Mucosa of rectum (tissue), 2 donors: ENCODE measurements around the gene SLC6A20.

Source experiments
- H3K27ac ChIP-seq, 2 donors: one replicate each; pipeline ENCODE4 v1.7.0; 2013; ENCODE audit warnings: inconsistent platforms in 2 of 2, low read depth in 2 of 2, low read length in 2 of 2
- H3K27me3 ChIP-seq, 2 donors: one replicate each; pipeline ENCODE4 v1.7.0; 2013; ENCODE audit warnings: low read length in 2 of 2; ENCODE audit not compliant: control insufficient read depth in 2 of 2, insufficient read depth in 2 of 2
- H3K36me3 ChIP-seq, 2 donors: one replicate each; pipeline ENCODE4 v1.7.0; 2013; ENCODE audit warnings: low read length in 2 of 2; ENCODE audit not compliant: control insufficient read depth in 2 of 2, insufficient read depth in 2 of 2
- H3K4me1 ChIP-seq, 2 donors: one replicate each; pipeline ENCODE4 v1.7.0; 2013; ENCODE audit warnings: low read length in 2 of 2, mild to moderate bottlenecking in 1 of 2; ENCODE audit not compliant: control insufficient read depth in 2 of 2, insufficient read depth in 2 of 2
- H3K4me3 ChIP-seq, 2 donors: one replicate each; pipeline ENCODE4 v1.7.0; 2013; ENCODE audit warnings: low read length in 2 of 2
- H3K9ac ChIP-seq, 2 donors: one replicate each; pipeline ENCODE4 v1.7.0; 2013; ENCODE audit warnings: low read length in 2 of 2, low read depth in 1 of 2, mild to moderate bottlenecking in 1 of 2
- H3K9me3 ChIP-seq, 2 donors: one replicate each; pipeline ENCODE4 v1.7.0; 2013; ENCODE audit warnings: low read length in 2 of 2; ENCODE audit not compliant: control insufficient read depth in 2 of 2
- donor health status: healthy.
- donor health status: Normal muscosa, but diverticular disease.

The SLC6A20 gene

GRCh38 chr3:45736707-45737106 lies 59.6 kb downstream of the SLC6A20 start:
- Histone ChIP-seq H3K36me3 (peaks cover 67 to 80% of the 10 kb centered on the region in 2 donors), H3K9ac (no peak overlapping the region)

DNA sequence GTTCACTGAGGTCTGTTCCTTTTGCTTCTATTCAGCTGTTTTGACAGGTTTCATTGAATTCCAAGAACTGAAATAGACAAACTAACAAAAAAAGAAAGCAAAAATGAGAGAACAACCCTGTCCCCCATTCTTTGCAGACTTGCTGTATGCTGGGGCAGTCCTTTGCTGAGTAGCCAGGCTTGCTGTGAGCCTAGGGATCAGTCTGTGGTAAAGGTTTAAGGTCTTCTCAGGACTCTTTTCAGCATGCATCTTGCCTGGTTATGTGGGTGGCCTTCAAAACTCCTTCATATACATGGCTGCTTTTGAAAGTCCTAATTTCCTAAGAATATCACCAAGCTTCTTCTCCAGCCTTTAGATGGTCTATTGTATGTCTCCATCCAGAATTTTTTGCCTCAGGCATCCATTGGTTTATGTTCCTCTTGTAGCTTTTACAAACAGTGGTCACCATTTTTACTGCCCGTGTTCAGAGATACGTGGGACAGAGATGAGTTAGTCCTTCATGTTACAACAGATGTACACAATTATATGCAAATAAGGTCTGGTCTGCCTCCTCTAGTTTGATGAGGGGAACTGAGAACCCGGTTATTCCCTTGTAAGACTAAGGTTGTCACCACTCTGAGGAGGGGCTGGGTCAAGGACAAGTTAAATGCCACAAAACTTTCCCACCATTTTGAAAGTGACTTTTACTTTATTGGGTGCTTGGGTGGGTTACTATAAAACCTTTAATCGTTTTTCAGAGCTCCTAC lies 65.8 kb downstream of the SLC6A20 start:
- Histone ChIP-seq H3K27ac (no peak overlapping the region), H3K36me3 (peaks cover 37 to 44% of the 10 kb centered on the region in 2 donors)

More at GRCh38 chr3:45736707-45737106, 59.6 kb downstream of the SLC6A20 start:
- Histone ChIP-seq H3K4me1 (no peaks in the 10 kb centered on the region), H3K4me3 (no peak overlapping the region), H3K27ac (no peak overlapping the region), H3K27me3 (no peaks in the 10 kb centered on the region), H3K9me3 (no peaks in the 10 kb centered on the region)

GRCh38 chr3:45729614-45730013 lies 66.7 kb downstream of the SLC6A20 start:
- H3K27me3 ChIP-seq: no peaks in the 10 kb centered on the region
- no peak overlapping the region for H3K27ac ChIP-seq
- H3K4me3 ChIP-seq: no peak overlapping the region
- H3K36me3 ChIP-seq: peaks cover 33 to 43% of the 10 kb centered on the region in 2 donors
- no peaks in the 10 kb centered on the region for H3K4me1 ChIP-seq
- H3K9ac ChIP-seq: no peak overlapping the region
- H3K9me3 ChIP-seq: no peaks in the 10 kb centered on the region

More for the DNA sequence above, 65.8 kb downstream of the SLC6A20 start:
- no peaks in the 10 kb centered on the region for H3K9me3 ChIP-seq
- no peaks in the 10 kb centered on the region for H3K27me3 ChIP-seq
- no peak overlapping the region for H3K4me3 ChIP-seq
- H3K9ac ChIP-seq: no peak overlapping the region
- H3K4me1 ChIP-seq: no peaks in the 10 kb centered on the region

DNA sequence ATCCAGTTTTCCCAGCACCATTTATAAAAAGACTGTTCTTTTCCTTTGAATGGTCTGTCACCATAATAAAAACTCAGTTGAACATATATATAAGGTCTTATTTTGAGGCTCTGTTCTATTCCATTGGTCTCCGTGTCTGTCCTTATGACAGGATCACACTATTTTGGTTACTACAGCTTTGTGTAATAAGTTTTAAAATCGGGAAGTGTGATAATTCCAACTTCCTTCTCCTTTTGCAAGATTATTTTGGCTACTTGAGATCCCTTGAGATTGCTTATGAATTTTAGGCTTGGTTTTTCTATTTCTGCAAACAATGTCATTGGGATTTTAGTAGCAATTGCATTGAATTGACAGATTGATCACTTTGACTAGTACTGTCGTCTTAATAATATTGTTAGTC lies 71.4 kb downstream of the SLC6A20 start:
- no peak overlapping the region for H3K4me3 ChIP-seq
- H3K27ac ChIP-seq: no peak overlapping the region

DNA sequence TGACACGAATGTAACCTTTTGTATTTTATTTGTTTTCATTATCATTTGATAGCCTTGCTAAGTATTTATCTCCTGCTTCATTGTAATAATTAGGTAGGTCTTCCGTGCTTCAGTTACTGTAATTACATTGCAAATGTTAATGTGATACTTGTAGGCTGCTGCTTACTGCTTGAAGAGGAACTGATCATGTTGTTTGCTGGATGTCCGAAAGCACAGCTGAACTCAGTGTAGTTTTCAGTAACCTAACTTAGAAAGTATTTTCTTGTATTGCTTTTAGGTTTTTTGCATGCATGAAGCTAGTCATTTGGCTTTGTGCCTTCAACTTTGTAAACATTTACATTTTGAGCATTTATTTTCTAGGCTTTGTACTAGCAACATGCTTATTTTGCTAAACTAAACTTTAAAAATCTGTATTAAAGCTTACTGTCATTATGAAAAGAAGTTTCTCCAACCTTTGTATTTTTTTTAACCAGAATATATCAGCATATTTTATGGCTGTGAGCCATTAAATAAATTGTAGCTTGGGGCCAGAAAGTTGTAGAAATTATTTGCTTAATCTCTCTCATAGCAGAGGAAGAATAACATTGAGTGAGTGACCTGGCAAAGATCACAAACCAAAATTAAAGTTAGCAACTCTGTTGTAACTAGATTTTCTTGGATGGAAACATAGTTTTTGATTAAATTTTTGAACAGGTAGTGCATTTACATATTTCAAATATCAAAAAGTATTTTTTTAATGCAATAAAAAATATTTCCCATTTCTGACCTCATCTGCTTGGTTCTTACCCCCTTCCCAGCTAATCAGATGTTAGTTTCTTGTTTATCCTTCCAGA lies 76.5 kb downstream of the SLC6A20 start:
- Histone ChIP-seq H3K27ac (no peak overlapping the region), H3K9me3 (no peaks in the 10 kb centered on the region), H3K27me3 (no peaks in the 10 kb centered on the region), H3K36me3 (peaks cover 33 to 37% of the 10 kb centered on the region in 2 donors), H3K9ac (no peak overlapping the region), H3K4me1 (no peaks in the 10 kb centered on the region), H3K4me3 (no peak overlapping the region)

More for the DNA sequence above, 71.4 kb downstream of the SLC6A20 start:
- Histone ChIP-seq H3K27me3 (no peaks in the 10 kb centered on the region), H3K36me3 (peaks cover 28 to 31% of the 10 kb centered on the region in 2 donors), H3K4me1 (no peaks in the 10 kb centered on the region), H3K9ac (no peak overlapping the region), H3K9me3 (no peaks in the 10 kb centered on the region)

GRCh38 chr3:45716790-45717336 lies 79.5 kb downstream of the SLC6A20 start:
- H3K36me3 ChIP-seq: peaks cover 25 to 34% of the 10 kb centered on the region in 2 donors
- no peak overlapping the region for H3K27ac ChIP-seq
- no peaks in the 10 kb centered on the region for H3K9me3 ChIP-seq

DNA sequence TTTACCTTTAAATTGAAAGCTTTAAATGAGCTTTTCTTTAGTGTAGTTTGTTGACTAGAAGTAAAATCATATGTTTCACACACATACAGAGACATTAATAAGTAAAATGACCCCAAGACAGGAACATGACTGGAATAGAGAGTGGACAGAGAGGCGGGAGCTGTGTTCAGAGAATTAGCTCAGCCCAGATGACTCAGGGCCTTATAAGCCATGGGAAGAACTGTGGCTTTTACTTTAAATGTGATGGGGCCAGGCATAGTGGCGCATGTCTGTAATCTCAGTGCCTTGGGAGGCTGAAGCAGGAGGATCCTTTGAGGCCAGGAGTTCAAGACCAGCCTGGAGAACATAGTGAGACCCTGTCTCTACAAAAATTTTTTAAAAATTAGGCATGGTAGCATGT lies 80.4 kb downstream of the SLC6A20 start:
- peaks cover 30 to 40% of the 10 kb centered on the region in 2 donors for H3K36me3 ChIP-seq
- no peak overlapping the region for H3K27ac ChIP-seq

More at GRCh38 chr3:45716790-45717336, 79.5 kb downstream of the SLC6A20 start:
- no peak overlapping the region for H3K4me3 ChIP-seq
- no peak overlapping the region for H3K9ac ChIP-seq
- H3K4me1 ChIP-seq: no peaks in the 10 kb centered on the region
- no peaks in the 10 kb centered on the region for H3K27me3 ChIP-seq

DNA sequence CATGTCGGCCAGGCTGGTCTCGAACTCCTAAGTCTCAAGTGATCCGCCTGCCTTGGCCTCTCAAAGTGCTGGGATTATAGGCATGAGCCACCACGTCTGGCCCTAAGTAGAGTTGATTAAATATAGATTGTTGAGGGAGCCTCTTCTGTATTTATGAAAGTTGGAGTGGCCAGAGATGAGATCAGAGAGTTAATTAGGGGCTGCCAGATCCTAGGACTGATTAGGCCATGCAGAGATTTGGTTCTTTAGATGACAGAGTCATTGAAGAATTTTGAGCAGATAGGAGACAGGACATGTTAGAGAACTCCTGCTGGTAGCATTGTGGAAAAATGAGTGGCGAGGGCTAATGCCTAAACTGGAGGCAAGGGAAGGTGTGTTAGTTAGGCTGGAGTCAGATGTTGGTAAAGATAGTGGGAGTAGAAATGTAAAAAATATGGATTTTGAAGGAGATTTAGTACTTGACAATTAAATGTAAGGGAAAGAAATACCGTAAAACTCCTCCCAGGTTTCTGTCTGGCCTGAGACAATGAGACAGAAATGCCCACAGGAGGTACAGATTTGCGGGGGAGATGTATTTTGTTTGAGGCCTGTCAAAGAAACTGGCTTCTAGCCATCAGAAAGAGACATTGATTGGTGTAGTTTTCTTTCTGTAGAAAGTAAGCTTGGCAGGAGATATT lies 83.8 kb downstream of the SLC6A20 start:
- no peaks in the 10 kb centered on the region for H3K4me1 ChIP-seq
- H3K9me3 ChIP-seq: no peaks in the 10 kb centered on the region
- H3K36me3 ChIP-seq: peaks cover 38 to 52% of the 10 kb centered on the region in 2 donors
- no peak overlapping the region for H3K27ac ChIP-seq
- no peak overlapping the region for H3K4me3 ChIP-seq
- no peaks in the 10 kb centered on the region for H3K27me3 ChIP-seq
- H3K9ac ChIP-seq: no peak overlapping the region

More for the DNA sequence above, 80.4 kb downstream of the SLC6A20 start:
- H3K9me3 ChIP-seq: no peaks in the 10 kb centered on the region
- H3K4me1 ChIP-seq: no peaks in the 10 kb centered on the region
- H3K27me3 ChIP-seq: no peaks in the 10 kb centered on the region
- no peak overlapping the region for H3K9ac ChIP-seq
- H3K4me3 ChIP-seq: no peak overlapping the region

DNA sequence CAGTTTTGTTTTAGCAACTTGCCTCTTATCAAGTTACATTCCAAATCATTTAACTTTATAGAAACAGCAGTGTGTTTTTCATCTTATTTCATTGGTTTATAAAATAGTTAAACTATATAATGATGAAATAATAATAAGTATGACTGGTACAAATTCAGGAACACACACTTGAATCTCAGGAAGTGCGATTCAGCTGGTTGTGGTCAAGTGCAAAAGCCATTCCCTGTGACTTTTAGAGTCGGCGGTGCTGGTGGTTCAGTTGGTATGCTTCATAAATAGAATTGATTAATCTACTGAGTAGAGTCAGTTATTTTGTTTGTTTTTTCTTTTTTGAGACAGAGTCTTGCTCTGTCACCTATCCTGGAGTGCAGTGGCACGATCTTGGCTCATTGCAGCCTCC lies 84.4 kb downstream of the SLC6A20 start:
- no peaks in the 10 kb centered on the region for H3K4me1 ChIP-seq
- H3K27ac ChIP-seq: no peak overlapping the region
- peaks cover 40 to 54% of the 10 kb centered on the region in 2 donors for H3K36me3 ChIP-seq
- no peak overlapping the region for H3K9ac ChIP-seq
- no peaks in the 10 kb centered on the region for H3K27me3 ChIP-seq
- no peaks in the 10 kb centered on the region for H3K9me3 ChIP-seq
- H3K4me3 ChIP-seq: no peak overlapping the region
